T-helper 2 cell treated with Interferon-gamma antibody and Interleukin-4, amounts not matched to agents 100 ng/mL and 5 ng/mL, for 36 hours (primary cell): Measurements from ENCODE around the gene ZNRF3. TPM values are rescaled to one million over a fixed set of nuclear protein-coding genes. Genes with fewer than 3 reads are reported as not detected.
"Not testable (repeated sequence)": the region's sequence is repeated elsewhere in the genome, so short reads cannot be mapped to it uniquely, and the experiment has no call there.

Experiments used
- intact Hi-C: fragments of 100-400 bp; cut with micrococcal nuclease; formaldehyde crosslinking; loops from one replicate; pipeline ENCODE4 v1.15.1; 2023
- total RNA-seq: library from RNA; stranded (reverse); gene quantifications from 2 replicates; pipeline ENCODE4 v1.2.3, GENCODE V29; 2022

Gene ZNRF3
- total RNA-seq, 1 donor from 2014 or later: 0.82 TPM

GRCh38 chr22:28905256-28905832, 22.0 kb downstream of the ZNRF3 start:
- intact Hi-C loops: no loop called here

GRCh38 chr22:28906312-28906711, 22.9 kb downstream of the ZNRF3 start:
- intact Hi-C loops: no loop called here

- intact Hi-C loops: no loop called here
Observed at GRCh38 chr22:28907311-28908008, 24.1 kb downstream of the ZNRF3 start.

DNA sequence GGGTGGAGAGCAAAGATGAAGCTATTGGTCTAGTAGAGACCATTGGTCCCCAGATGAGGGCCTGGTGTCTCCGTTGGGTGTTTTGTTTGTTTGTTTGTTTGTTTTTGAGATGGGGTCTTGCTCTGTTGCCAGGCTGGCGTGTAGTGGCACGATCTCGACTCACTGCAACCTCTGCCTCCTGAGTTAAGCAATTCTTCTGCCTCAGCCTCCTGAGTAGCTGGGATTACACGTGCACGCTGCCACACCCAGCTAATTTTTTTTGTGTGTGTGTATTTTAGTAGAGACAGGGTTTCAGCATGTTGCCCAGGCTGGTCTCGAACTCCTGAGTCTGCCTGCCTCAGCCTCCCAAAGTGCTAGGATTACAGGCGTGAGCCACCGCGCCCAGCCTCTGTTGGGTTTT, 25.4 kb downstream of the ZNRF3 start:
- intact Hi-C loops: not testable (repeated sequence)

GRCh38 chr22:28909375-28909774, 26.0 kb downstream of the ZNRF3 start:
- intact Hi-C loops: no loop called here

DNA sequence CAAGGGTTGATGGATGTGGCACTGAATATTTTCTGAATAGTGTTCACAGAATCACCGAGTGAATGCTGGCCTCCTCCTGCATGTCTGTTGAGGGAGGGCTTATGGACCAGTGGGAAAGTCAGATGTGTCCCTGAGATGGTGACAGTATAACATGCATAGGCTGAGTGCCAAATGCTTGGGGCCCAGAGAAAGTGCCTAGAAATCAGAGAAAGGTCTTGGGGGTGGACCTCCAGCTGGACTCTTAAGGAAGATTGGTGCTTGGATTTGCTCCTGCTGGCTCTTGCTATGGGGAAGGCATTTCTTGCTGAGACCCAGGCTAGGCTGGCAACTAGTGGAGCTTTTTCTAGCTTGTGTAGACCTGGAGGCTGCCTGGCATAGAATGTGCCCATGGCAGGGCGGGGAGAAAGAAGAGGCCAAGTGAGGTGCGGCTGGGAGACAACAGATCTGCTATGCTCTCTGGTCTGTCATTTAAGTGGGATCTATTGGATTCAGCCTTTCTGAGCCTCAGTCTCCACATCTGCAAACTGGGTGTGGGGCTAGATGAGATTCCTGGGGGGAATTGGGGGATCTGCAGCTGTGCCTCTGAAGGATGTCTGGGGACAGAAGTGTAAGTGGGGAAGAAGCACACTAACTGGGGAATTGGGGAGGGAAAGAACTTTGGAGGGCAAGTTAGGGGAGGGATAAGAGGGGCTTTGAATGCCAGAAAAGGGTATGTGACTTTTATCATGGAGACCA, 27.4 kb downstream of the ZNRF3 start:
- intact Hi-C loops: no loop called here

DNA sequence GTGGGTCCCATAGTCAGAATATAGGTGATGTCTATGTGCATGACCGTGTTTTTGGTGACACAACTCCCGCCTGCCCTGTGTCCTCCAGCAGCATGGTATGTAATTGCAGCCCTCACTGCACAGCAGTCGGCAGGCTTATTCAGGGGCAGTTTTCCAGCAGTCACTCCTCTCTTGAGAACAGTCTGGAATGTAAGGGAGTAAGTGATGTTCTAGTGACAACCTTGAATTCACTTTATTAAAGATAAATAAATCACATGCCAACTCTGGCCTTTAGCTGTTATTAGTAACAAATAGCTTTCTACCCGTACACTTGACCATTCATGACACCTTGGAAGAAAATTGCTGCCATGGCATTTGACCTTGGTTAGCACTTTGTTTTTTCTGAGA, 27.9 kb downstream of the ZNRF3 start:
- intact Hi-C loops: no loop called here

- intact Hi-C loops: no loop called here
Observed at GRCh38 chr22:28911777-28912669, 28.7 kb downstream of the ZNRF3 start.

DNA sequence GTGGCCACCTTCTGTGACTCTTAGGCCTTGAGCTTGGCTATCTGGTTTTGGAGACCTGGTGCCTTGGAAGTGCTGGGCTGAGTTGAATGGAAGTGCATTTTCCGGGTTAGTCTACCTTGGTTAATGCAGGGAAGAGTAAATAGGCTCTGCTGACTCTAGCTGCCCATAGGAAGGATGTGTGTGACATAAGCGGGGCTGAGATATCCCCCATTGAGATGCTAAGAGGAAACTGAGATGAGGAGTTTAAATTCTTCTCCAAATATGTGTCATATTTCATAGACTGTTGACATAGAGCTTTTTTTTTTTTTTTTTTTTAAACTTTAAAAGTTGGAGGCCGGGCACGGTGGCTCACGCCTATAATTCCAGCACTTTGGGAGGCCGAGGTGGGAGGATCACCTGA, 30.8 kb downstream of the ZNRF3 start:
- intact Hi-C loops: no loop called here

DNA sequence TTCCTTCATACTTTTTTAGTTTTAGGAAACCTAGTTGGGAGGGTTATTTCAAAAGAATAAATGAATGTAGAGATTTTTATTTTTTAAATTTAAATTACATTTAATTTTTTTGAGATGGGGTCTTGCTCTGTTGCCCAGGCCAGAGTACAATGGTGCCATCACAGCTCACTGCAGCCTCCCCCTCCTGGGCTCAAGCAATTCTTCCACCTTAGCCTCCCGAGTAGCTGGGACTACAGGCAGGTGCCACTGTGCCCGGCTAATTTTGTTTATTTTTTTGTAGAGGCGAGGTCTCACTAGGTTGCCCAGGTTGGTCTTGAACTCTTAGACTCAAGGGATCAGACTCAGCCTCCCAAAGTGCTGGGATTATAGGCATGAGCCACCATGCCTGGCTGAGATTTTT, 32.6 kb downstream of the ZNRF3 start:
- intact Hi-C loops: no loop called here

- intact Hi-C loops: no loop called here
Observed at GRCh38 chr22:28917747-28918549, 34.6 kb downstream of the ZNRF3 start.

DNA sequence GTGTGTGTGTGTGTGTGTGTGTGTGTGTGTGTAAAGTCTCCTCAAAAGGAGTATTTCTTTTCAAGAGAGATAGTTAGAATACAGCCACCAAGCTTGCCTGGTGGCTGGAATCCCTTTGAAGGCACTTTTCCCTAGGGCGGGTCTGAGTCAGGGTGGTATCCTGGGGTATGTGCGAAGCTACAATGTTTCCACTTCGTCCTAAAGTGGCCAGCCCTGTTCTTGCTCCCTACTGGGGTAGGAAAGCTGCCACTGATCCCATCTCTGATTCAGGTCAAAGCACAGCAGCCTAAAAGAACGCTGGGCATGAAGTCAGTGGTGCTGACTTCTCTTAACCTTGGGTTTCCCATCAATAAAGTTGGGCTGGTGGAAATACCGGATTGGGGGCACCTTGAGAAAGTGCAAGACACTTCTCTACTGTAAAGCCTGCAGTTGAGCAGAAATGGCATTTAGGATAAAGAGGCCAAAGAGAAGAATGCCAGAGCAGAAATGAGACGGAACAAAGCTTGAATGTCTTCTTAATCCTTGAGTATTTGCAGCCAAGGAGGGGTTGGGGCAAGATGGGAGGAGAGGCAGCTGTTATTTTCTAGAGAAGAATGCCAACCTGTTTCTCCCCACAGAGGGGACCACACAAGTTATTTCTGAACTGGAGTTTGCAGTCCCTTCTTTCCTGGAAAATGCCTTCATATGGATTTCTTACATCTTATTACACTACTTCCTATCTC, 35.3 kb downstream of the ZNRF3 start:
- intact Hi-C loops: no loop called here

DNA sequence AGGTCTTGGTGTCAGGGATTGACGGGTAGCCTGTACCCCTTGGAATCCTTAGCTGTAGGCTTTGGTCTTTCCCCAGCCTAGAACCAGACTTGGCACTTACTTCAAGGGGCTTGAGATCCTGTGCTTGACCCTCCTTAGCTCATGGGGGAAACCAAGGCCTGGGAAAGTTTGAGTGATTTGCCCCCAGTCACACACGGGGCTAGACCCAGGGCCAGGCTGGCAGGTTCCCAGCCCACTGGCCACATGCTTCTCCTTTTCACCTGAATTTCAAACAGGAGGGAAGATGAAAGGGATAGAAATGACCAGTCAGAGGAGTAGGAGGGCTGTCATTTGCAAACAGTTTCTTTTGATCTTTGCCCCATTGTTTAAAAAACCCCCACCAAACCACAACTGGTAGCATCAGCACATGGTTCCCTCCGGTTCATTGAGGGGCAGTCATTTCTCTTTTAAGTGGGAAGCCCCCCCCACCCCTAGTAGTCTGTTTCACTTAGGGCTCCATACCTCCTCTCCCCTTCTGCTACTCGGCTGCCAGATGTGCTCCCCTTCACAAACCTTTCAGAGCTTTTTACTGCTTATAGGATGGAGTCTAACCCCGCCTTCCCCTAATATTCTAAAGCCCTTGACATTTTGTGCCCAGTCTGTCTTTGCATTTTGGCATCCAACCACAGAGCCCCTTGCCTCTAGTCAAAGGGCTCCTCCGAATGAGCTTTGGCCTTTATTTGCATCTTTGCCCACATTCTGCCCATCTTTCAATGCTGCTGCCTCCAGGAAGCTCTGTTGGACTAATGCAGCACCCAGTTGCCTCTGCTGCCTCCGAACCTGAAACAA, 37.6 kb downstream of the ZNRF3 start:
- intact Hi-C loops: no loop called here

GRCh38 chr22:28921585-28921879, 38.2 kb downstream of the ZNRF3 start:
- intact Hi-C loops: no loop called here

GRCh38 chr22:28922540-28923244, 39.3 kb downstream of the ZNRF3 start:
- intact Hi-C loops: no loop called here

DNA sequence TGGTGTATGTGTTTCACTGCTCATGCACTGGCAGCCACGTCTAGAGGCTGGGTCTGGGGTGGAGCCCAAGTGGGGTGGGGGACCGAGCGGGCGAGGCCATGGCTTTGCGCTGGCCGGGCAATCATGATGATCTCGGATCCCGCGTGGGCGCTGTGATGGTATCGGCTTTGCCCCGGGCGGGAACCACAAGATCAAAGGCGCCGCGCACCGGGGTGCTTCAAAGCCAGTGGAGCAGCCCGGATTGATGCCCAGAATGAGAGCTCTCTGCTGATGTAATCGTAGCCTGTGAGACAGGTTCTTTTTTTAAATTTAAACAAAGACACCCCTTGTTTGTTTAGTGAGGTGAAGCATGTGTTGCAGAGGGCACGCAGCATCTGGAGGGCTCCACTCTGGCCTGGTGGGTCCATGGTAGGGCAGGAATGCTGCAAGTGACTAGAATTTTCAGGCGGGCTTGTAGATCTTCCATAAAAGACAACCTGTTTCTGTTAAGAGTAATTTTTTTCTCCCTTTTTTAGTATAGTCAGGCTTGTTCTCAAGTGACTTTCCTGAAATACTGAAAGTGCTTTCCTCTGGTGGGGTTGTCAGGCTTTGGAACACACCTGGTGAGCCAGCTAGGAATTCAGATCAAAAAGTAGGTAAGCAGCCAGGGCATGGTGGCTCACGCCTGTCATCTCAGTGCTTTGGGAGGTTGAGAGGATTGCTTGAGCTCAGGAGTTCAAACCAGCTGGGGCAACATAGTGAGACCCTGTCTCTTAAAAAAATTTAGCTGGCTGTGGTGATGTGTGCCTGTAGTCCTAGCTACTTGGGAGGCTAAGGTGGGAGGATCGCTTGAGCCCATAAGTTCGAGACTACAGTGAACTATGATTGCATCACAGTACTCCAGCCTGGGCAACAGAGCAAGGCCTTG, 40.7 kb downstream of the ZNRF3 start:
- intact Hi-C loops: no loop called here

- intact Hi-C loops: no loop called here
Observed at GRCh38 chr22:28925916-28926315, 42.5 kb downstream of the ZNRF3 start.

GRCh38 chr22:28927630-28928029, 44.3 kb downstream of the ZNRF3 start:
- intact Hi-C loops: no loop called here
